Stimulated activated naive B cell treated with anti-CD40 and anti-IgM and Interleukin-4, amounts not matched to agents 10 μg/mL and 1 μg/mL and 100 μg/mL, for 72 hours (primary cell): Measurements from ENCODE around the gene DLG1.
A peak's percentile ranks its signal among the peaks of the same experiment; 100 is the strongest.
"Not testable (repeated sequence)": the region's sequence is repeated elsewhere in the genome, so short reads cannot be mapped to it uniquely, and the experiment has no call there.

Experiments used
- ATAC-seq, 2 donors: fragments of 150-1000 bp; cut with Tn5 transposase; replicated peaks; 2 replicates each; pipeline ENCODE4 v1.10.0; 2021; ENCODE audit warnings: moderate library complexity in 1 of 2
- DNase-seq: peaks from one replicate; pipeline ENCODE4 v3.0.0; 2021
- H3K27ac Mint-ChIP-seq: one replicate; pipeline ENCODE4 v1.8.0; 2022; ENCODE audit warnings: mild to moderate bottlenecking, mixed read lengths
- H3K27me3 Mint-ChIP-seq, 2 donors: one replicate each; pipeline ENCODE4 v1.8.0; 2022; ENCODE audit warnings: mixed read lengths in 2 of 2
- H3K36me3 Mint-ChIP-seq, 2 donors: one replicate each; pipeline ENCODE4 v1.8.0; 2022; ENCODE audit warnings: mixed read lengths in 2 of 2, mild to moderate bottlenecking in 1 of 2
- H3K4me1 Mint-ChIP-seq, 2 donors: one replicate each; pipeline ENCODE4 v1.8.0; 2022; ENCODE audit warnings: mixed read lengths in 2 of 2, mild to moderate bottlenecking in 1 of 2
- H3K4me3 Mint-ChIP-seq, 2 donors: one replicate each; pipeline ENCODE4 v1.8.0; 2022; ENCODE audit warnings: mild to moderate bottlenecking in 2 of 2, mixed read lengths in 2 of 2, moderate library complexity in 1 of 2
- H3K9me3 Mint-ChIP-seq, 2 donors: one replicate each; pipeline ENCODE4 v1.8.0; 2022; ENCODE audit warnings: mixed read lengths in 2 of 2, mild to moderate bottlenecking in 1 of 2

DLG1 gene

GRCh38 chr3:197292083-197292646 is 6.2 kb downstream of the DLG1 start:
- DNase-seq (no peak), ATAC-seq (no peak)
- no peak overlapping the region for H3K27ac Mint-ChIP-seq
- peaks cover 17 to 24% of the 10 kb centered on the region in 2 donors for H3K36me3 Mint-ChIP-seq
- no peaks in the 10 kb centered on the region for H3K9me3 Mint-ChIP-seq
- H3K27me3 Mint-ChIP-seq = no peaks in the 10 kb centered on the region
- peaks cover 12 to 21% of the 10 kb centered on the region in 2 donors for H3K4me1 Mint-ChIP-seq
- no peak overlapping the region for H3K4me3 Mint-ChIP-seq

DNA sequence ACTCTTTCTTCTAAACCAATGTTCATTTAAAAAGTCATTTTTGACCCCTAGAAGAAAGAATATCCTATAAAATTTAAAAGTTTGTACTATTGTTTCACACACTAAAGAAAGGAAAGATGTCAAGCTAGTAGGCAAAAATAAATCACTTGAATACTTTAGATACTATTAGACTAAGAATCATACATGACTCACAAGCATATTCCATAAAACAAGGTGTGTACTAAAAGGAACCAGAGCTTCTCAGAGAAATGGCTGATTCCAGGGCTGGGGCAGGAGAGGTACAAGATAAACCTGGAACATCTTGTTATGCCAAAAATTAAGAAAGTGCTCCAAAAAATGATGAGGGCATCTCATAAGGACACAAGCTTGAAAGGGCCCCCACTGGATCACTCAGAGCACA is 8.7 kb downstream of the DLG1 start:
- H3K27me3 Mint-ChIP-seq = no peaks in the 10 kb centered on the region
- H3K4me3 Mint-ChIP-seq = no peak overlapping the region
- ATAC-seq (no peak), DNase-seq (no peak)
- peaks cover 11 to 31% of the 10 kb centered on the region in 2 donors for H3K4me1 Mint-ChIP-seq
- no peaks in the 10 kb centered on the region for H3K9me3 Mint-ChIP-seq
- H3K36me3 Mint-ChIP-seq = peaks cover 28 to 41% of the 10 kb centered on the region in 2 donors
- no peak overlapping the region for H3K27ac Mint-ChIP-seq

DNA sequence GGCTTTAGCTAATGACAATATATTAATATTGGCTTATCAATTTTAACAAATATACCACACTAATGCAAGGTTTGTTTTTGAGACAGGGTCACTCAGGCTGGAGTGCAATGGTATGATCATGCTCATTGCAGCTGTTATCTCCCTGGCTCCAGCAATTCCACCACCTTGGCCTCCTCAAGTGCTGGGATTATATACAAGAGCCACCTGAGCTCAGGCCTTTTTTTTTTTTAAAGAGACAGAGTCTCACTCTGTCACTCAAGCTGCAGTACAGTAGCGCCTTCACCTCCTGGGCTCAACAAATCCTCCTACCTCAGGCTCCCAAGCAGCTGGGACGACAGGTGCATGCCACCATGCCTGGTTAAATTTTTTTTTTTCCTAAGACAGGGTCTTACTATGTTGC is 11.7 kb downstream of the DLG1 start:
- ATAC-seq (no peak), DNase-seq (no peak)
- no peak overlapping the region for H3K4me3 Mint-ChIP-seq
- H3K4me1 Mint-ChIP-seq = peaks cover 8 to 18% of the 10 kb centered on the region in 2 donors
- H3K36me3 Mint-ChIP-seq = peaks cover 24 to 42% of the 10 kb centered on the region in 2 donors
- no peaks in the 10 kb centered on the region for H3K27me3 Mint-ChIP-seq
- H3K9me3 Mint-ChIP-seq = no peaks in the 10 kb centered on the region
- peak overlapping the region; percentile 62 for H3K27ac Mint-ChIP-seq

GRCh38 chr3:197285557-197285956 is 12.9 kb downstream of the DLG1 start:
- Mint-ChIP-seq H3K27ac (no peak overlapping the region), H3K27me3 (no peaks in the 10 kb centered on the region), H3K4me3 (no peak overlapping the region), H3K4me1 (peaks cover 6 to 10% of the 10 kb centered on the region in 2 donors), H3K36me3 (peaks cover 22 to 42% of the 10 kb centered on the region in 2 donors), H3K9me3 (no peaks in the 10 kb centered on the region)
- ATAC-seq (no peak), DNase-seq (no peak)

GRCh38 chr3:197283045-197283444 is 15.4 kb downstream of the DLG1 start:
- no peaks in the 10 kb centered on the region for H3K27me3 Mint-ChIP-seq
- no peaks in the 10 kb centered on the region for H3K9me3 Mint-ChIP-seq
- DNase-seq (no peak), ATAC-seq (no peak)
- H3K27ac Mint-ChIP-seq = no peak overlapping the region
- peaks cover 12 to 16% of the 10 kb centered on the region in 2 donors for H3K4me1 Mint-ChIP-seq
- H3K36me3 Mint-ChIP-seq = peaks cover 28 to 45% of the 10 kb centered on the region in 2 donors
- no peak overlapping the region for H3K4me3 Mint-ChIP-seq

GRCh38 chr3:197281849-197282248 is 16.6 kb downstream of the DLG1 start:
- no peak overlapping the region for H3K27ac Mint-ChIP-seq
- no peaks in the 10 kb centered on the region for H3K9me3 Mint-ChIP-seq
- no peaks in the 10 kb centered on the region for H3K27me3 Mint-ChIP-seq
- ATAC-seq (no peak), DNase-seq (no peak)
- peaks cover 32 to 51% of the 10 kb centered on the region in 2 donors for H3K36me3 Mint-ChIP-seq
- peaks cover 11 to 16% of the 10 kb centered on the region in 2 donors for H3K4me1 Mint-ChIP-seq
- no peak overlapping the region for H3K4me3 Mint-ChIP-seq

GRCh38 chr3:197280156-197280555 is 18.3 kb downstream of the DLG1 start:
- Mint-ChIP-seq H3K27ac (no peak overlapping the region), H3K4me3 (no peak overlapping the region), H3K36me3 (peaks cover 27 to 48% of the 10 kb centered on the region in 2 donors), H3K9me3 (no peaks in the 10 kb centered on the region), H3K27me3 (no peaks in the 10 kb centered on the region), H3K4me1 (peaks cover 9 to 10% of the 10 kb centered on the region in 2 donors)
- ATAC-seq = no peak
- no peak for DNase-seq

DNA sequence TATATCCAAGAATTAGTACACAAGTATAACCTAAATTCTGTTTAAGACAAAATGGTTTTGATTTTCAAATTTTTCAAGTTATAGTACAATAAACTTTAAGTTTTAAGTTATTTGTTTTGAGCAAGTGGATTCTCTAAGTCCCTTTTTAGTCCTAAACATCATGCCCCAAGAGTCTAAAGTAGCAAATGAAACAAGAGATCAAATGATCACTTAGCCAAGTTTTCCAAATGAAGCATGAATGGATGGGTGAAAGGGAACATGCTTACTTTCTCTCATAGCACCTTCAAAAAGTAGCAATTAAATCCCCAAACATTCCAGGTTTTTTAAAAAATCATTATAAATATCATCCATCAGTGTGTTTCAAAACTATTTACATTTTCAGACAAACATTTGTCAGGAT is 19.5 kb downstream of the DLG1 start:
- H3K27ac Mint-ChIP-seq = no peak overlapping the region
- ATAC-seq (no peak), DNase-seq (no peak)
- peaks cover 25 to 46% of the 10 kb centered on the region in 2 donors for H3K36me3 Mint-ChIP-seq
- H3K27me3 Mint-ChIP-seq = no peaks in the 10 kb centered on the region
- H3K4me1 Mint-ChIP-seq = peaks cover 13 to 18% of the 10 kb centered on the region in 2 donors
- H3K4me3 Mint-ChIP-seq = no peak overlapping the region
- H3K9me3 Mint-ChIP-seq = no peaks in the 10 kb centered on the region

DNA sequence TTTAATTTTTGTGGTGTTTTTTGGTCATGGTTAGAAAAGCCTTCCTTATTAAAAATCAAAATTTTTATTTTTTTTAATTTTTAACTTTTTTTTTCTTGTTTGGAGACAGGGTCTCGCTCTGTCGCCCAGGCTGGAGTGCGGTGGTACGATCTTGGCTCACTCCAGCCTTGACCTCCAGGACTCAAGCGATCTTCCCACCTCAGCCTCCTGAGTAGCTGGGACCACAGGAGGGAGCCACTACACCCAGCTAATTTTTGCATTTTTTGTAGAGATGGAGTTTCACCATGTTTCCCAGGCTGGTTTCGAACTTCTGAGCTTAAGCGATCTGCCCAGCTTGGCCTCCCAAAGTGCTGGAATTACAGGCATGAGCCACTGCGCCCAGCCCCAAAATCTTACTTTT is 21.6 kb downstream of the DLG1 start:
- peaks cover 14 to 24% of the 10 kb centered on the region in 2 donors for H3K4me1 Mint-ChIP-seq
- ATAC-seq, H3K27ac Mint-ChIP-seq, H3K27me3 Mint-ChIP-seq, DNase-seq, H3K4me3 Mint-ChIP-seq, H3K9me3 Mint-ChIP-seq: not testable (repeated sequence)
- peaks cover 25 to 46% of the 10 kb centered on the region in 2 donors for H3K36me3 Mint-ChIP-seq

DNA sequence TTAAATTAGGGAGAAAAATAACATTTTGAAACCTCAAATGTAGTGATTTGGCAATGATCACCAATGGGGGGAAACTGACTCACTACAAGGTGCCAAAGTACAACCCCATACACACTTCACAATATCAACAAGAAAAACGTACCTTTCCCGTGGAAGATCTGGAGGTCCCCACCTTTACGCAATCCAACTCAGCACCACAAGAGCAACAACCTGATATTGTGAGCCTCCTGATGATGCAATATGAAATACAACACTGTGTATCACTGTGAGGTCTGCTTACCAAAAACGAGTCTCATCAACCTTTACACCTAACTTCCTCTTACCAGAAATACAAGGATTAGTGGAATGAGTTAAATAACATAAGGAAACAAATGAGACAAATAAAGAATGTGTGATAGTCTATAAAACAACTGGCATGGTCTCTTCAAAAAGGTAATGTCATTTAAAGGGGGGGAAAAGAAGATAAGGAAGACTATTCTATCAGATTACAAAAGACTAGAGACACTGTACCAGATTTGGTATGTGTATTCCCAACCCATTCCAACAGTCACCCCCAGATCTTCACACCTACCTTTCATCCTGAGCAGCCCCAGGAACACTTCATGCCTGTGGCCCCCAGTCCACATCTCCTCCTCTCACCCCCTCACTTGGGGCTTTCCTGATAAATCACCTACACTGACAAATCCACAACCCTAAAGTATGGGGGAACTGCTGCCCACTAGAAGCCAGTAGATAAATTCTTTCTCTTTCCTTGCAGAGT is 27.7 kb downstream of the DLG1 start:
- H3K27ac Mint-ChIP-seq = no peak overlapping the region
- H3K4me3 Mint-ChIP-seq = no peak overlapping the region
- ATAC-seq (no peak), DNase-seq (no peak)
- H3K27me3 Mint-ChIP-seq = no peaks in the 10 kb centered on the region
- peaks cover 18 to 37% of the 10 kb centered on the region in 2 donors for H3K4me1 Mint-ChIP-seq
- no peaks in the 10 kb centered on the region for H3K9me3 Mint-ChIP-seq
- H3K36me3 Mint-ChIP-seq = peaks cover 11 to 28% of the 10 kb centered on the region in 2 donors

DNA sequence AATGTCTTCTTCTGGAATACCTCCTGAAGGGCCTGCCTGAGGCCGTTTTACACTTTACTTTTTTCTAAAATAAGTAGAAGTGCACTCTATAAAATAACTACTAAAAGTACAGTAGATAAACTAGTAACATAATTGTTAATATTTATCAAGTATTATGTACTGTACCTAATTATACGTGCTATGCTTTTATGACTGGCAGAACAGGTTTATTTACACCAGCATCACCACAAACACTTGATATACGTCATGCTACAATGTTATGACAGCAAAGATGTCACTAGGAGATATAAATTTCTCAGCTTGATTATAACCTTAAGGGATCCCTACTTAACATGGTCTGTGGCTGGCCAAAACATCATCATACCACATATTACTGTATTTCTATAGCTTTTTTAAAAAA is 29.4 kb downstream of the DLG1 start:
- Mint-ChIP-seq H3K4me1 (peaks cover 16 to 31% of the 10 kb centered on the region in 2 donors), H3K27me3 (no peaks in the 10 kb centered on the region), H3K9me3 (no peaks in the 10 kb centered on the region)

DNA sequence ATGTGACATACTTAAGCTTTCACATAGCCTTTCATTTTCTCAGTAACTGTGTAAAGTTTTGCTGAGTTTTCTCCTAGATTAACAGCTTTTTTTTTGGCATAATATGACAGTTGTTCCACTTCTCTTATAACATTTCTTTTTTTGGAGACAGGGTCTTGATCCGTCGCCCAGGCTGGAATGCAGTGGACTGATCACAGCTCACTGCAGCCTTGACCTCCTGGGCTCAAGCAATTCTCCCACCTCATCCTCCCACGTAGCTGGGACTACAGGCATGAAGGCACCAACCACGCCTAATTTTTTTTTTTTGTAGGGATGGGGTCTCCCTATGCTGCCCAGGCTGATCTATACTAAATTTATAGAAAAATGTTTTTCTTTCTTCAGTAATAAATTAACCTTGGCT is 30.1 kb downstream of the DLG1 start:
- H3K4me1 Mint-ChIP-seq = peaks cover 14 to 29% of the 10 kb centered on the region in 2 donors
- H3K27ac Mint-ChIP-seq = no peak overlapping the region
- peaks cover 6 to 19% of the 10 kb centered on the region in 2 donors for H3K36me3 Mint-ChIP-seq
- no peak overlapping the region for H3K4me3 Mint-ChIP-seq
- H3K27me3 Mint-ChIP-seq = no peaks in the 10 kb centered on the region
- DNase-seq = no peak
- H3K9me3 Mint-ChIP-seq = no peaks in the 10 kb centered on the region
- ATAC-seq = no peak

More for the DNA sequence above, 29.4 kb downstream of the DLG1 start:
- Mint-ChIP-seq H3K4me3 (no peak overlapping the region), H3K27ac (no peak overlapping the region), H3K36me3 (peaks cover 6 to 21% of the 10 kb centered on the region in 2 donors)
- DNase-seq = no peak
- ATAC-seq = no peak

DNA sequence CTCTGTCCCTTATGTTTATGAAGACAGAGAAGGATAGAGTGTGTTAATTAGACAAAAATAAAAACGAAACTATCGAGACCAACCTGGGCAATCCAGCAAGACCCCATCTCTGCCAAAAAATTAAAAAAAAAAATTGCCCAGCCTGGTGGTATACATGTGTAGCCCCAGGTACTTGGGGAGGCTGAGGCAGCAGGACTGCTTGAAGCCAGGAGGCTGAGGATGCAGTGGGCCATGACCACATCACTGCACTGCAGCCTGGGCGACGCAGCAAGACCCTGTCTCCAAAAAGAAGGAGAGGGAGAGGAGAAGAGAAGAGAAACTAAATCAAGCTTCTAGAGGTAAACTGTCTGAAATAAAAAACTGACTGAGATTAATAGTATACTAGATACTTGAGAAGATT is 32.1 kb downstream of the DLG1 start:
- Mint-ChIP-seq H3K4me1 (peaks cover 14 to 21% of the 10 kb centered on the region in 2 donors), H3K36me3 (peaks cover 6 to 19% of the 10 kb centered on the region in 2 donors), H3K9me3 (no peaks in the 10 kb centered on the region), H3K27ac (no peak overlapping the region), H3K4me3 (no peak overlapping the region), H3K27me3 (no peaks in the 10 kb centered on the region)
- DNase-seq (no peak), ATAC-seq (no peak)

DNA sequence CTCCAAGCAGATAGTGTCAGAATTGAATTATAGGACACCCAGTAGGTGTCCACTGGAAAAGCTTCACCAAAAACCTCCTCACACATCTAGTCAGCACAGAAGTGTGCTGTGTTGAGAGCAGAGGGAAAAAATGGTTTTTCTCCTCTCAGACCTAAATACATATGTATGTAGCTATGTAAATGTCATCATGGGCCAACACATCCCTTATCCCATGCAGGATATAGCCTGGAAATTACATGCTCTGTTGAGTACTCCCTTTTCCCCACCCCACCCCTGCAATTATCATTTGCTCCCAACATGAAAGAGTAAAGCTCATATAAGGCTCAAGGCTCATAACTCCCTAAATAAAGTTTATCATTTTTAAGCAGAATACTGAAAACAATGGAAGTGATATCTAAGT is 35.7 kb downstream of the DLG1 start:
- DNase-seq = no peak
- peaks cover 10 to 15% of the 10 kb centered on the region in 2 donors for H3K4me1 Mint-ChIP-seq
- H3K27me3 Mint-ChIP-seq = no peaks in the 10 kb centered on the region
- H3K36me3 Mint-ChIP-seq = peaks cover 3 to 16% of the 10 kb centered on the region in 2 donors
- no peaks in the 10 kb centered on the region for H3K9me3 Mint-ChIP-seq
- no peak overlapping the region for H3K4me3 Mint-ChIP-seq
- H3K27ac Mint-ChIP-seq = no peak overlapping the region
- no peak for ATAC-seq

GRCh38 chr3:197261164-197261509 is 37.3 kb downstream of the DLG1 start:
- no peak for DNase-seq
- no peak for ATAC-seq
- Mint-ChIP-seq H3K9me3 (no peaks in the 10 kb centered on the region), H3K4me3 (no peak overlapping the region), H3K27me3 (no peaks in the 10 kb centered on the region), H3K4me1 (peaks cover 10 to 13% of the 10 kb centered on the region in 2 donors), H3K27ac (no peak overlapping the region), H3K36me3 (peaks cover 2 to 10% of the 10 kb centered on the region in 2 donors)
